ENCODE data around the gene ARID2. TPM values are rescaled to one million over a fixed set of nuclear protein-coding genes. Genes with fewer than 3 reads are reported as not detected.
A peak's percentile ranks its signal among the peaks of the same experiment; 100 is the strongest.

Gene ARID2
- total RNA-seq, 1 donor from 2014 or later = 10.8 TPM

DNA sequence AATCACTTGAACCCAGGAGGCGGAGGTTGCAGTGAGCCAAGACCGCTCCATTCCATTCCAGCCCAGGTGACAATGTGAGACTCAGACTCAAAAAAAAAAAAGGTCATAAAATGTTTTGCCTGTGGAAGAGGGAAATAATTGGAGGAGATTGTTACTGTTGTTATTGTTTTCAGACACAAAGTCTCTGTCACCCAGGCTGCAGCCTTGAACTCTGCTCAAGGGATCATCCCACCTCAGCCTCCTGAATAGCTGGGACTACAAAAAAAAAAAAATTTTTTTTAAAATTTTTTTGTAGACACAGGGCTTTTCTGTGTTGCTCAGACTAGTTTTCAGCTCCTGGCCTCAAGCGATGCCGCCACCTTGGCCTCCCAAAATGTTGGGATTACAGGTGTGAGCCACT, 33.9 kb downstream of the ARID2 start:
- no peak for DNase-seq (ENCODE audit: low read depth in 2 of 2)

DNA sequence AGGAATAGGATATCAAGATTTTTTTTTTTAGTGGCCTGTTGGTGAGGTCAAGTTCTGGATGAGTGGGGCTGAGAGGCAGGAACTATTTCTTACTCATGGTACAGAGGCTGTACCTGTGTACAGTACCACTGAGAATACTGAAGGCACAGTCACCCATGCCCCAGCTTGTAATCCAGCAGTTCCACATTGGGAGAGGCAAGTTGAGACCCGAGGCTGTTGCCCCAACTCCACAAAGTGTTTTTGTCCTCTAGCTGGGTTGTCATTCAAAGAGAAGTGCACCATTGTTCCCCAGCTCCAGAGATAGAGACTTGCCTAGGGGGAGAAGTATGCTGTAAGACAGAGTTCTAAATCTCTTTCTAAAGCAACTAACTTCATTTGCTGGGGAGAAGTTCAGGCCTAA, 38.7 kb downstream of the ARID2 start:
- no peak for DNase-seq (ENCODE audit: low read depth in 2 of 2)

DNA sequence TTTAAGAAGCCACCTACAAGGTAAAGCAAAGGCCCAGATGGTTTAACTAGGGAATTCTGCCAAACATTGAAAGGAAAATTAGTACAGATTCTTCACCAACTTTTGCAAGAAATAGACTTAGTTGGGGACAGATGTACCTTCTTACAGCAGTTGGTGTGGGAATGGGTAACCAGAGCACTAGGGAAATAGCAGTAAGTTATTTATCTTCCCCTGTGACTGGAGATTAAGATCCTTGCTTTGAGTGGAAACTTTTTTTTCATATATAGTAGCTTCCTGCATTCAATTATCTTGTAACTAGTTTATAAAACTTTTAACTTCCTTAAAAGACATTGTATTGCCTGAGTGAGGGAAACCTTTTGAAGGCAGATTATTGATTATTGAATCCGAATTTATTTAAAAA, 44.2 kb downstream of the ARID2 start:
- DNase-seq (ENCODE audit: low read depth in 2 of 2) = peak in 1 of 2 donors; percentile 6

DNA sequence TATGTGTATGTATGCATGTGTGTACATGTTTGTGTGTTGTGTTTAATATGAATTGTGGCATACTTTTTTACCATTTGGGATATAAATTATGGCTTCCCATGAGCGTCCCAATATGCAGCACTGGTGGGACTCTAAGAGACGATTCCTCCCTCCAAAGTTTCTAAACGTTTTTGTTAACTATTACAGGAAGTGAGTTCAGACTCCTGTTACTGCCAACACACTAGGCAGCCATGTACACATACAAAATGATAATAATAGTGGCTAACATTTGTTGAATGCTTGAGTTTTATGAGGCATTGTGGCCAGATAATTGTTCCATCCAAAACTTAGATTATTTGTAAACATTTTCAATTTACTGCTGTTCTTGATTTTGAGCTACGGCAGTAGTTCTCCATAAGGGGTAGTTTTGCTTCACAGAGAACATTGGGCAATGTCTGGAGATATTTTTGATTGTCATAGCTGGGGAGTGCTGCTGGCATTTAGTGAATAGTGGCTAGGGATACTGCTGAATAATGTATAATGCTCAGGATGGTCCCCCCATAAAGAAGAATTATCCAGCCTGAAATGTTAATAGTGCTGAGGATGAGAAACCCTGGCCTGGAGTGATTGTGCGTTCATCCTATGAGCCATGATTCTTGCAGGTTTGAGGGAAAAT, 45.1 kb downstream of the ARID2 start:
- peak in 1 of 2 donors; percentile 21 for DNase-seq (ENCODE audit: low read depth in 2 of 2)

DNA sequence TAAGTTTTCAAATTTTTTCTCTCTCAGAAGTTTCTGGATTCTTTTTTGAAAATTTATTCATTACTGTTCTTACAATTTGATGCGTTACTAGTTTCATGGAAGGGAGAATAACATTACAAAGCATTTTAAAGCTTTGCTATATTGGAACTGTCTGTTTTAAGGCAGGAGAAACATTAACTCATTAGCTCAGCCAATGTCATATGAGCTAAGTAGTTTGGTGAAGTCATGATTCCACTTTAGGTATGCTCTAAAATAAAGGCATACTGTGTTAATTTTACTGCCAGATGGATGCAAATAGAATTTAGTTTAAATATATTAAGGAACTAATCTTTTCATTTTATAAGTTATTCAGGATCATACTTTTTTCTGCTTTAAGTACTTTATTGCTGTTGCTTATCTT, 46.0 kb downstream of the ARID2 start:
- DNase-seq (ENCODE audit: low read depth in 2 of 2) = no peak

DNA sequence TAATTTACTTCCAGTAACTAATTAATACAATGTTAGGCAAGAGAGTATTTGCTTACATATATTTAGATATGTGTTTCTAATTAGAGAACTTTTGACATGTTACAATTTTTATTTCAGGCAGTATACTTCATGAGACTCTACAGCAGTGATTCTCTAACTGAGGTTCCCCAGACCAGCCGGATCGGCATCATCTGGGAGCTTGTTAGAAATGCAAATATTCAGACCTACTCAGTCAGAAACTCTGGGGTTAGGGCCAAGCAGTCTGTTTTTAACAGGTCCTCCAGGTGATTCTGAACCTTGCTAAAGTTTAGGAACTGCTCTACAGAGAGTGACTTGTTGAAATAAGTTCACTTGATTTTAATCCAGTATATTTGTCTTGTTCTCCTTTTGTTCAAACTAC, 46.5 kb downstream of the ARID2 start:
- no peak for DNase-seq (ENCODE audit: low read depth in 2 of 2)

DNA sequence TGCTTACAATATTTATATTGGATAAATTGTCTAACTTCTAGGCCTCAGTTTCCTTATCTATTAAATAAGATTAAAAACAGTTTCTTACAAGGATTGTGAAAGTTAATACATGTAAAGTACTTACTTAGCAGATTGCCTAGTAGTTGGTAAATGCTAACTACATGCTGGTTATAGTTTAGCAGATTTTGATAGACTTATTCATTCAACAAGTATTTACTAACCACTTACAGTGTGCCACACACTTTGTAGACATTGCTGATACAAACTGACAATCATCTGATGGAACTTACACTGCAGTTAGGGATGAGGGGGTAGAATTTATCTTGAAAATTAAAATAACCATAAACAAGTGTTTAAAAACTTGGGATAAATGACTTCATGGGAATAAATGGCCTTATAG, 50.4 kb downstream of the ARID2 start:
- DNase-seq (ENCODE audit: low read depth in 2 of 2) = no peak

DNA sequence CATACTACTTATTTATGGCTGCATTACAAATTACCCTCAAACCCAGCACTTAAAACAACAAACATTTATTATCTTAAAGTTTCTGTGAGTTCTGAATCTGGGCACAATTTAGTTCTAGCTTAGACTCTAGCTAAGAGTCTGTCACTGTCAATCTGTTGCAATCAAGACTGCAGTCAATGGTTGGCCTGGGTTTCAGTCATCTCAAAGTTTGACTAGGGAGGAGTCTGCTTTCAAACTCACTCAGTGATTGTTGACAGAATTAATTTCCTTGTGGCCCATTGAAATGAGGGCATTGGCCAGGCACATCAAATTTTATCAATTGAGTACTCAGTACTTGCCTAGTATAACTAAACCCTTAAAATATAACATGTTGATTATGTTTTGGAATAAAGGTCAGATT, 51.6 kb downstream of the ARID2 start:
- DNase-seq (ENCODE audit: low read depth in 2 of 2) = no peak

DNA sequence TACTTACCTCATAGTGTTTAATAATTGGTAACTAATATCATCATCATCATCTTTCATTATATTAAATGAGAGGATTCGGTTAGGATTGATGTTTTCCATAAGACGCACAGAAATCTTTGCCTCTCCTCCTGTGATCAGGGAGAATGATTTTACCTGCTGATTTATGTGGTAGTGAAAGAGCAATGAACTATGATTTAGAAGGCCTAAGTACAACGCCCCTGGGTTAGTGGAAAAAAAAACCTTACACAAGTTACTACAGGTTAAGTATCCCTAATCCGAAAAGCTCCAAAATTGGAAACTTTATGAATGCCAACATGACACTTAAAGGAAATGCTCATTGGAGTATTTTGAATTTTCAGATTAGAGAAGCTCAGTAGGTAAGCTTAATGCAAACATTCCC, 55.8 kb downstream of the ARID2 start:
- no peak for DNase-seq (ENCODE audit: low read depth in 2 of 2)

DNA sequence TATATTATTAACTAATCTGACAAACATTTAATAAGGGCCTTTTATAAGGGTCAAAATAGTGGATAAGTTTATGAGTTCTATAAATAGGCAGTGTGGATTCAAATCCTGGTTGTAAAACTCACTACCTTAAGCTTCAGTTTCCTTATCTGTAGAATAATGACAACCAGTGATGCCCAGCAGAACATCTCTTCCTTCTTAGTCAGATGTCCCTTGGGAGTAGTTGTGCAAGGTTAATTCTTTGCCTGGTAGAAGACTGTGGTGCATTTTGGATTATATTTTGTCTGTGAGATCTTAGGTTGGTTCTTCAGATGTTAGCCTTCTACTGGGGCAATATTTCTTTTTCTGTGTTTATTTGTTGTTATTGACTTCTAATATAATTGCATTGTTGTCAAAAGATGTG, 59.5 kb downstream of the ARID2 start:
- DNase-seq (ENCODE audit: low read depth in 2 of 2) = no peak

DNA sequence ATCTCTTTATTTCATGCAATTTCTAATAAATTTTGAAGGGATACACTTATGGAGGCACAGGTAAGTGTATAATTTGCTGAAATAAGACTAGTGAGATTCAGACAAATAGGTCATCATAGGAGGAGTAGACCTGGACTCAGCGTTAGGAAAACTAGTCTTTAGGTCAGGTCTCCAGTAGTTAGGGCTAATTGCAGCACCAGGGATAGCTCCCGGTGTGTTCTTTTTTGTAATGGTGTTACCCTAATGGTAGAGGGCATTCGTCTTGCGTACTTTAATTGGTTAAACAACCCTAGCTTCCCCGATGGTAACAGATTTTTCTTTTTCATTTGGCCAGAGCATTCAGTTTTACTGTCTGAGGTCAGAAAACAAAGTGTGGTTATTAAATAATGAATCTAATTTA, 64.9 kb downstream of the ARID2 start:
- no peak for DNase-seq (ENCODE audit: low read depth in 2 of 2)

DNA sequence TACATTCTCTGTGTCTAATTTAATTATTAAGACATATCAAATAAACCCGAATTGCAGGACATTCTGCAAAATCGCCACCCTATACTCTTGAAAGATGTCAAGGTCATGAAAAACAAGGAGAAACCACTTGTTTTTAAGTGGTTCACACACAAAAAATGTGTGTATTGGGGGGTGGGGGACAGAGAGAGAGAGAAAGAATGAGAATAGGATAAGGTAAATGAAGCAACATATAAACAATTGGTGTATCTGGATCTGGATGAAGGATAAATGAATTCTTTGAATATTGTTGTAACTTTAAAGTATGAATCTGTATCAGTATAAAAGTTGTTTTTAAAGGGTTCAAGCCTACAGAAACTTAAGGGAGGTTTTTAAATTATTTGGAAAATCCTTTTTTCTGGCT, 72.1 kb downstream of the ARID2 start:
- no peak for DNase-seq (ENCODE audit: low read depth in 2 of 2)

DNA sequence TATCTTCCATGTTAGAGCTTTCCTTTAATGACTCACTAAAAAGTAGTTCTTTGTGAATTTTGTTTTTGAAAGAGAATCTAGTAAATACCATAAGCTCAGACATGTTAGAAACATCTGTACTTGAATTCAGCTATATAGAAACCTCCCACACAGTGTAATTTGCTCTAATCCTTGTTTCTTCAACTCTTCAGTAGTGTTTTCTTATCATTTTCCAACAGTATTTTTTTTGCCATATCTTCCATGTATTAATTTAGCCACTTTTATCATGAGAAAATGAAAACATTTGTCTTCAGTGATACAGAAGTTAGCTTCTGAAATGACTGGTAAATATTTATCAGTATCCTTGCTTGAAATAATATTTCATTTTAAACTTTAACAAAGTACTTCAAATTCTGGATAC, 73.6 kb downstream of the ARID2 start:
- no peak for DNase-seq (ENCODE audit: low read depth in 2 of 2)

DNA sequence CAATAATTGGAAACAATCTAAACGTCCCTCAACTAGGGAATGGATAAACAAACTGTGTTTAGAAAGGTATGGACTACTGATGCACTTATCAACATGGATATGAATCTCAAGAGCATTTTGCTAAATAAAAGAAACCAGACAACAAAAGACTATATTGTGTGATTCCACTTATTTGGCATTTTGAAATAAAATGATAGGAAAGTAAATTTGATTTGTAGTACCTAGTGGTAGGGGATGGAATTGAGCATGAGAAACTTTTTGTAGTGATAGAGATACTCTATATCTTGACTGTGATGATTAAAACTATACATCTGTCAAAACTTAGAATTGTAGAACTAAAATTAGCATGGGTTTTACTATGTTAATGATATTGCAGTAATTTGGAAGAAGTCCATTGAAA, 87.1 kb downstream of the ARID2 start:
- no peak for DNase-seq (ENCODE audit: low read depth in 2 of 2)

DNA sequence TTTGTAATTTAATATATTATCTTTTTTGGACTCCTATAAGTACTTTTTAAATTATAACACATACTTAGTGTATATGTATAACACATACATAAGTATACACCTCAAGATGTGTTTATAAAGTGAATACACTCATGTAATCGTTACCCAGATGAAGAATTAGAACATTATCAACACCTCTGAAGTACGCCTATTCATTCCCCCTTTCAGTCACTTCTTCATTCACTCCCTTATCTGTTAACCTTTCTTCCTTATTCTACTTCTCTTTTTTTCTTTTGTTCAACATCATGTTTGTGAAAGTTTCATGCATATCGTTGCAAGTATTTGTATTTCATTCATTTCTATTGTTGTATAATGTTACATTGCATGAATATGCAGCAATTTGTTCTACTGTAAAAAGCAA, 98.5 kb downstream of the ARID2 start:
- no peak for DNase-seq (ENCODE audit: low read depth in 2 of 2)

DNA sequence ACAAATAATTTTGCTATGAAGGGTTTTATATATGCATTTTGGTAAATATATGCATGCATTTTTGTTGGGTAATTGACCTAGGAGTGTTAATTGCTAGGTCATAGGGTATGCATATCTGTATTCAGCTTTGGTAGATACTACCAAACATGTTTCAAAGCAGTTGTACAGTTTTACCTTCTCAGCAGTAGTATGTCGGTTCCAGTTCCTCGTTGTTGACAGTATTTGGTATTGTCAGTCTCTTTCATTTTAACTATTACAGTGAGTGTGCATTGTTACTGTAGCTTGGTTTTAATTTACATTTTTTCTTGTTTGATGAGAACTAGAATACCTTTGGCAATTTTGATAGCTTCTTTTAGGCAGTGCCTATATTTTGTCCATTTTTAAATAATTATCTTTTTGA, 98.9 kb downstream of the ARID2 start:
- DNase-seq (ENCODE audit: low read depth in 2 of 2) = no peak

DNA sequence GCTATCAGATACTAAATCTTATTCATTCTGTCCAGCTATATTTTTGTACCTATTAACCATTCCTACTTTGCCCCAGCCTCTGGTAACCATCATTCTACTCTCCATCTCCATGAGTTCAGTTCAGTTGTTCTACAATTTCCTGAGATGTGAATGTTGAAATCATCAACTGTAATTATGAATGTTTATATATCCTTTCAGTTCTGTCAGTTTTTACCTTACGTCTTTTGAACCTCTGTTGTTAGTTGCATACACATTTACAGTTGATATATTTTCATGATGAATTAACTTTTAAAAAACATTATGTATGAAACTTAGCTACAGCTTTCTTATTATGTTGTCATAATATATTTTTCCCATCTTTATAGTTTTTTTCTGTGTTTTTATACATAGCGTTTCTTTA, 102.1 kb downstream of the ARID2 start:
- DNase-seq (ENCODE audit: low read depth in 2 of 2) = no peak

DNA sequence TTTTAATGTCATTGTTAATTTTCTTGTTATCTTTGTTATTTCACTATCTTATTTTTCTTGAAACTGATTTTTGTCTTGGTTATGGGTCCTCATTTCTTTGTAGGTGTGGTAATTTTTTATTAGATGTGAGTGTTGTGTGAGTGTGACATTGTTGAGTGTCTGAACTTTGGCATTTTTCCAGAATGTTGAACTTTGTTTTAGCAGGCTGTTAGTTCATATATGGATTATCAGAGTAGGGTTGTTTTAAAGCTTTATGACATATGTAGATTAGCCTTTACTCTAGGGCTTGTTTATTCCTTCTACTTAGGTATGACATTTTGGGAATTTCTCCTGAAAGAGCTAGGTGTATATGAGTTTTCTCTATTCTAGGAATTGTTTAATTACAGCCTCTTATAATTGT, 103.9 kb downstream of the ARID2 start:
- DNase-seq (ENCODE audit: low read depth in 2 of 2) = peak in 1 of 2 donors; percentile 5

DNA sequence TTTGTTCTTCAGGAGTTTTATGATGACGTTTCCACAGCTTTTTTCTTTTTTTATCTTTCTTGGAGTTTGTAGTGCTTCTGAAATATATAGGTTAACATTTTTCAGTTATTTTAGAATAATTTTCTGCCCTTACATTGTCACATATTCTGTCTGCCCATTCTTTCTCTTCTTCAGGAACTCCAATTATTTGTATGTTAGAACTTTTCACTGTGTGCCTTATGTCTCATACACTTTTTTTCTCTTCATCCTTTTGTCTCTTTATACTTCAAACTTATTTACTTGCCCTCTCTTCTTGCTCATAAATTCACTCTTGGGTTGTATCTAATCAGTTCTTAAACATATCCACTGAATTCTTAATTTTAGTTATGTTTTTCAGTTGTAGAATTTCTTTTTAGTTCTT, 105.3 kb downstream of the ARID2 start:
- DNase-seq (ENCODE audit: low read depth in 2 of 2) = no peak

DNA sequence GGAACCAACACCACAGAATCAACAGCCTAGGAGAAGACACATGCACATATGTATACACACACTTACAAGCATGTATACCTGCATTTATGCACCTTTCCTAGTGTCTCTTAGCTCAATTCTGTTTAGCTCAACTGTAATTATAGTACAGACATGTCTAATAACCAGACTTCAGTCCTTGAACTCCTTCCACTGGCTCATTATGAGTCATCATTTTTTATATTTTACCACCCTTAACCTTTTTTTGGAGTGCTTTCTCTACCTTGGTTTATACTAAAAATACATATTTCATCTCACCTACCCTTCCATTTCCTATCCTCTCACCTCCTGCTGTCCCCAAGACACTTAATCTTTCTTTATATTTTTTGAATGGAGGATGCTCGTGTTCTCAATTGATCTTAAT, 110.4 kb downstream of the ARID2 start:
- no peak for DNase-seq (ENCODE audit: low read depth in 2 of 2)

DNA sequence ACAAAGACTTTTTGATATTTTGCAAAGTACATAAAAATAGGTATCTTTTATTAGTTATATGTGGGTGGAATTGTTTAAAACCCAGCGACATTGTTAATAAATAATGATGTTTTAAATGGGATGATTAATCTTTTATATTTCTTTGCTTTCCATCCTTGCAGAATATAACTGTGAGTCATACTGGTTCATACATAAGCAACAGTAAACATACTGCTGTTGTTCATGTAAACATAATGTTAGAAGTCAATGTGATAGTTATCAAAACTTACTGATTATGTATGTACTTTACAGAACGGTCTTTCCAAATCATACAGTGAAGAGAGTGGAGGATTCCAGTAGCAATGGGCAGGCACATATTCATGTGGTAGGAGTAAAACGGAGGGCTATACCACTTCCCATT, 119.8 kb downstream of the ARID2 start:
- no peak for DNase-seq (ENCODE audit: low read depth in 2 of 2)

DNA sequence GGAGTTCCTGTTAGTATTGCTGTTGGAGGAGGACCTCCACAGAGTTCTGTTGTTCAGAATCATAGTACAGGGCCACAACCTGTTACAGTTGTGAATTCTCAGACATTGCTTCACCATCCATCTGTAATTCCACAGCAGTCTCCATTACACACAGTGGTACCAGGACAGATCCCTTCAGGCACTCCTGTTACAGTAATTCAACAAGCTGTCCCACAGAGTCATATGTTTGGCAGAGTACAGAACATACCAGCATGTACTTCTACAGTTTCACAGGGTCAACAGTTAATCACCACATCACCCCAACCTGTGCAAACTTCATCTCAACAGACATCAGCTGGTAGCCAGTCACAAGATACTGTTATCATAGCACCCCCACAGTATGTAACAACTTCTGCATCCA, 120.8 kb downstream of the ARID2 start:
- no peak for DNase-seq (ENCODE audit: low read depth in 2 of 2)

DNA sequence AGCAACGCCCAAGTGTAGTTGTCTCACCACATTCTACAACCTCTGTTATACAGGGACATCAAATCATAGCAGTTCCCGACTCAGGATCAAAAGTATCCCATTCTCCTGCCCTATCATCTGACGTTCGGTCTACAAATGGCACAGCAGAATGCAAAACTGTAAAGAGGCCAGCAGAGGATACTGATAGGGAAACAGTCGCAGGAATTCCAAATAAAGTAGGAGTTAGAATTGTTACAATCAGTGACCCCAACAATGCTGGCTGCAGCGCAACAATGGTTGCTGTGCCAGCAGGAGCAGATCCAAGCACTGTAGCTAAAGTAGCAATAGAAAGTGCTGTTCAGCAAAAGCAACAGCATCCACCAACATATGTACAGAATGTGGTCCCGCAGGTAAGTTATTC, 123.0 kb downstream of the ARID2 start:
- peak; percentile 10 to 46 for DNase-seq (ENCODE audit: low read depth in 2 of 2)

DNA sequence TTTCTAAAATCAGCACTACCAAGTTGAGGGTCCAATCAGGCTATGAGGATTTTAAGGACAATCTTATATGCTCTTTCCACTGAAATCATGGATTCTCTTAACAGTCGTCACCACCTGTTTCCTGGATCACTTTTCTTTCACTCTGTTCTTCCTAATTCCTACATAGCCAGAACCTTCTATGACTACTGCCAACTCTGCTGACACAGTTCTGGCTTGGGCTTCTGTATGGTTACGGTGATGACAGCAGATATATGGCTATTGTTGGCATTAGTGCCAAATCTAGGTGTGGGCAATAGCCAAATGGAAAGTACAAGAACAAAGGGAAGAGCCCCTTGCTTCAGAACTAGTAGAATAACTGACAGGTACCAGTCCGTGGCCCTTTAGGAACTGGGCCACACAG, 124.0 kb downstream of the ARID2 start:
- peak; percentile 43 to 73 for DNase-seq (ENCODE audit: low read depth in 2 of 2)
